GM12878 (cell line): ENCODE results near the gene CLBA1.

ENCODE experiments used
- BCLAF1 ChIP-seq: fragments of 450-650 bp; IDR thresholded peaks from 2 replicates; pipeline ENCODE4 v1.6.1; 2017; ENCODE audit warnings: antibody characterized with exemption, mild to moderate bottlenecking, moderate library complexity
- CTCF ChIP-seq, 3 experiments: IDR thresholded peaks in 2 of 3; conservative IDR thresholded peaks in 1 of 3; 2 replicates each; pipeline ENCODE4 v1.5.1; 2011; ENCODE audit warnings: low read depth in 3 of 3, low read length in 3 of 3, mild to moderate bottlenecking in 3 of 3, control low read depth in 2 of 3, moderate library complexity in 2 of 3, inconsistent platforms in 1 of 3, mixed read lengths in 1 of 3; ENCODE audit not compliant: control insufficient read depth in 2 of 3, insufficient read depth in 1 of 3; ENCODE audit errors: extremely low read depth in 1 of 3
- NFXL1 ChIP-seq: fragments of 450-650 bp; IDR thresholded peaks from 2 replicates; pipeline ENCODE4 v1.6.1; 2017; ENCODE audit warnings: antibody characterized with exemption, mild to moderate bottlenecking, borderline replicate concordance
- NFYB ChIP-seq: IDR thresholded peaks from 2 replicates; pipeline ENCODE4 v1.6.1; 2011; ENCODE audit warnings: low read depth, mild to moderate bottlenecking, low read length, improper control_type of control experiment, moderate library complexity; ENCODE audit not compliant: insufficient read depth
- PML ChIP-seq: IDR thresholded peaks from 2 replicates; pipeline ENCODE4 v1.6.1; 2012; ENCODE audit warnings: low read length, inconsistent platforms
- POLR2A ChIP-seq: IDR thresholded peaks from 2 replicates; pipeline ENCODE4 v1.6.1; 2011; ENCODE audit warnings: low read depth, mild to moderate bottlenecking, low read length
- POLR2AphosphoS5 ChIP-seq: IDR thresholded peaks from 2 replicates; pipeline ENCODE4 v1.6.1; 2011; ENCODE audit warnings: mild to moderate bottlenecking, low read length, inconsistent platforms
- SREBF2 ChIP-seq: IDR thresholded peaks from 2 replicates; pipeline ENCODE4 v1.6.1; 2012; ENCODE audit warnings: mild to moderate bottlenecking, low read length

GRCh38 chr14:105018414-105018813 lies 32.8 kb downstream of the CLBA1 start:
- TF ChIP-seq SREBF2: no peak
- TF ChIP-seq POLR2AphosphoS5: no peak
- TF ChIP-seq BCLAF1: no peak
- no peak for TF ChIP-seq NFYB
- no peak for TF ChIP-seq CTCF (IDR thresholded peaks at IDR 0.05 in 2 of 3, conservative IDR thresholded peaks at IDR 0.05 in 1 of 3; ENCODE audit: control insufficient read depth in 2 of 3, extremely low read depth in 1 of 3, insufficient read depth in 1 of 3, low read depth in 3 of 3, low read length in 3 of 3)
- TF ChIP-seq PML: no peak
- TF ChIP-seq NFXL1: no peak
- TF ChIP-seq POLR2A: no peak
